A549 treated with GW870086 at 1 μM for 4 hours (cell line): Measurements from ENCODE around the gene EPHB3. TPM values are rescaled to one million over a fixed set of nuclear protein-coding genes. Genes with fewer than 3 reads are reported as not detected.

Source experiments
- total RNA-seq: library from RNA; stranded (reverse); fragments of 200-300 nt; extraction: Qiagen RNA extraction; gene quantifications from 5 replicates; pipeline ENCODE4 v1.2.3, GENCODE V29; 2022; ENCODE audit warnings: low read depth

The EPHB3 gene
- 0.08 to 0.77 TPM (median 0.32 TPM) in 5 replicates for total RNA-seq

GRCh38 chr3:184561061-184561912, at the start of gene EPHB3:
EPHB3 (plus strand) TSS chr3:184561785; CDS start chr3:184562236, 451 bp downstream.

Other genes with a start within 250 kb of the EPHB3 start
- 254 to 267 TPM (median 261 TPM) in 5 replicates for gene EIF4G1, start 247.2 kb upstream of the EPHB3 start, total RNA-seq
- 9.1 to 12.0 TPM (median 11.5 TPM) in 5 replicates for gene FAM131A, start 224.2 kb upstream of the EPHB3 start, total RNA-seq
- 4.8 to 6.6 TPM (median 5.9 TPM) in 5 replicates for gene CLCN2, start 200.2 kb upstream of the EPHB3 start, total RNA-seq
- gene POLR2H, start 200.1 kb upstream of the EPHB3 start, total RNA-seq = 72.1 to 81.2 TPM (median 75.1 TPM) in 5 replicates
- gene THPO, start 183.6 kb upstream of the EPHB3 start, total RNA-seq = 0.07 TPM in 1 of 5 replicates, not detected in the others
- gene CHRD, start 181.7 kb upstream of the EPHB3 start, total RNA-seq = 0.20 to 0.65 TPM (median 0.34 TPM) in 5 replicates
- gene MAGEF1, start 150.3 kb downstream of the EPHB3 start, total RNA-seq = 24.8 to 29.4 TPM (median 29.1 TPM) in 5 replicates